Measurements from ENCODE around the gene LMTK2.
"Not testable (repeated sequence)": the region's sequence is repeated elsewhere in the genome, so short reads cannot be mapped to it uniquely, and the experiment has no call there.

Gene LMTK2

DNA sequence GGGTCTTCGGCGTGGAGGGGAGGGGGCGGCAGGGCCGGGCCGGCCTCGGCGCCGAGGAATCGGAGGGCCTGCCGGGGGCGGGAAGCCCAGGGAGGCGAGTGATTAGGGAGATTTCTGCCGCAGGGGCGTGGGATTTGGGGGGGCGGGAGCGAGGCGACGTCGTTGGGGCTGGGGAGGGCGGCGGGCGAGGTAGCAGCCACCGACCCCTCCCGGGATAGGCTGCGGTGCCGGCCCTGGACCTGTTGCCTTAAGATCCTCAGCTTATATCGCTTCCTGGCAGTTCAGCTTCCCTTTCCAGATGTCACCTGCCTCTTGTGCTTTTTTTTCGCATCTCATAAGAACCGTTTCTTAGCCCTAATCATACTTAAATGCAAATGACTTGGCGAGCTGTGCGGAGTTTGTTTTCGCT lies 655 bp downstream of the LMTK2 start:
- no peak for DNase-seq

GRCh38 chr7:98110249-98111022 lies 3.8 kb downstream of the LMTK2 start:
- no peak for DNase-seq

- no peak for DNase-seq
Observed at GRCh38 chr7:98112077-98112476, 5.4 kb downstream of the LMTK2 start.

GRCh38 chr7:98115746-98116525 lies 9.3 kb downstream of the LMTK2 start:
- no peak for DNase-seq

- no peak for DNase-seq
Observed at GRCh38 chr7:98116656-98117461, 10.2 kb downstream of the LMTK2 start.

- DNase-seq = no peak
Observed at GRCh38 chr7:98119256-98119918, 12.7 kb downstream of the LMTK2 start.

DNA sequence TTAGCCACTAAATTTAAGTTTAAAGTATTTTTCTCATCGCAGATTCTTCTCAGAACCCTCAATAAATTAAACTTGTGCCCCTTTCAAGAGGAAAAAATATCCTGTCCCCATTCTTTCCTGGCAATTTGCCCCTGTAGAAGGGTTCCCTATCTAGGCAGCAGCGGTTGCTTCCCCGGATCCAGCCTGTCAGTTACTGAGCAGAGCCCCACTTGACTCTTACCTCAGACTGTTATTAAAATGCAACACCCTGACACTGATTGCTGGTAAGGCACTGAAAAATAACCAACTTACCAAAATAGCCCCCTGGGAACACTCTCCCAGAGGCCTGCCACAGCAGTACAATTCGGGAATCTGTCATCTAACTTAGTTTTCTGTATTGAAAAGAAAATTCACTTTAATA lies 13.9 kb downstream of the LMTK2 start:
- DNase-seq = no peak

GRCh38 chr7:98121388-98121787 lies 14.7 kb downstream of the LMTK2 start:
- DNase-seq = not testable (repeated sequence)

DNA sequence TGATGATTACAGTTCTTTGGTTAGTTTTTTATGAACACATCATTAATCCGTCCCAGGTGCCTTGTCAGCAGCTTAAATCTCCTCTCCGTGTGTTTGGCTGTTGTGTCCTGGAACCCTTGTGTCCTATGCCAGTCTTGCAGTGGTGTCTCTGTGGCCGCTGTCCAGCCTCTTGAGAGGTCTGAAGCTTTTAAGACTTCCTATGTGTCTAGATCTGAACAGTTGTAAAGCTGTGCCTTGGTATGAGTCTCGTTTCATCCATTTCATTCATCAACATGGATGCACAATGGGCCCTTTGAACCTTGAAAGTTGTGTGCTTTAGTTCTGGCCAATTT lies 16.7 kb downstream of the LMTK2 start:
- no peak for DNase-seq

GRCh38 chr7:98125759-98126158 lies 19.1 kb downstream of the LMTK2 start:
- no peak for DNase-seq

- DNase-seq = no peak
Observed at GRCh38 chr7:98126311-98127142, 19.9 kb downstream of the LMTK2 start.

DNA sequence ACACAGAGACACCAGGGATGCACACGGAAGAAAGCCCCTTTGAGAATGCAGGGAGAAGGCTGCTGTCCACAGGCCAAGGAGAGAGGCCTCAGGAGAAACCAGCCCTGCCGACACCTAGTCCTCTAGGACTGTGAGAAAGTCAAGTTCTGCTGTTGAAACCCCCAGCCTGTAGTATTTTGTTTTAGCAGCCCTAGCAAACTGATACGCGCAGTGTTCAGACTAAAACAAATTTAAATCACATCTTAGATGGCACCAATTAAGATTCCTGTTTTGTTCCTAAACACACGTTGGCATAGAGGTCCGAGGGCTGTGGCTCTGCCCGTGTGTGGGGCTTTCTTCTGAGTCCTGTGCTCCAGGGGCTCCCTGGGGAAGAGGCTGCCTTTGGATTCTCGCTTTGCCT lies 21.7 kb downstream of the LMTK2 start:
- no peak for DNase-seq

- no peak for DNase-seq
Observed at GRCh38 chr7:98130959-98131358, 24.3 kb downstream of the LMTK2 start.

GRCh38 chr7:98133181-98133580 lies 26.5 kb downstream of the LMTK2 start:
- no peak for DNase-seq

- no peak for DNase-seq
Observed at GRCh38 chr7:98133621-98134303, 27.1 kb downstream of the LMTK2 start.

GRCh38 chr7:98134420-98135228 lies 28.0 kb downstream of the LMTK2 start:
- no peak for DNase-seq

- no peak for DNase-seq
Observed at GRCh38 chr7:98135984-98136383, 29.3 kb downstream of the LMTK2 start.

- DNase-seq = no peak
Observed at GRCh38 chr7:98136423-98136822, 29.8 kb downstream of the LMTK2 start.

DNA sequence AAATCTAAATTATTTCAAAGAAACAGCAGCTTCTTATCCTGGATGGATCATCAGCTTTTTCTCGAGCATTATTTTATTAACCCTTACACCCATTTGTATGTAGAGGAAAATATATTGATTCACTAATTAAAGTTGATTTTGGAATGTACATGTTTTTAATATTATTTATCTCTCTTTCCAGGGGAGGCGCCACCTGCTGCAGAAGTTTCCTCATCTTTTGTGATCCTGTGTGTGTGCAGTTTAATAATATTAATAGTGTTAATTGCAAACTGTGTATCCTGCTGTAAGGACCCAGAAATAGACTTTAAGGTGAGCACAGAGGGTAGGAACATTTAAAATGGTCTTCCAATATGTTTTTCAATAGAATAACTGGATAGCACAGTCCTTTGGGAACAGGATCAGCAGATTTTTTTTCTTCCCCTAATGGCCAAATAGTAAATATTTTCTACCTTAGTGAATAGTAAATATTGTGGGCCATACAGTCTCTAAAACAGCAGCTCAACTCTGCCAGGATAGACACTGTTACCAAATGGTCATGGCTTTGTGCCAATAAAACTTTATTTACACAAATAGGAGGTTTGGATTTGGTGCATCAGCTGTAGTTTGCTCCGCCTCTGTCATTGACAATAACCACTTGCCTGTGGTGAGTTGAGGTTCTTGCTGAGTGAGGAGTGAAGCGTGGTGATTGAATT lies 30.6 kb downstream of the LMTK2 start:
- DNase-seq = no peak

- peak in 1 of 2 donors; percentile 22 for DNase-seq
Observed at GRCh38 chr7:98137826-98138151, 31.1 kb downstream of the LMTK2 start.
